Brain microvascular endothelial cell (primary cell): Measurements from ENCODE around the gene POU2F2.

Source experiments
- DNase-seq: peaks from one replicate; pipeline ENCODE4 v3.0.0-alpha.2; 2020
- H3K27ac ChIP-seq: fragments of 250-450 bp; sonication (Bioruptor Pico); 2 replicates; pipeline ENCODE4 v1.5.1; 2020; ENCODE audit warnings: mild to moderate bottlenecking, moderate library complexity
- H3K27me3 ChIP-seq: fragments of 250-450 bp; sonication (Bioruptor Pico); replicated peaks from 2 replicates; pipeline ENCODE4 v1.5.1; 2020; ENCODE audit warnings: mild to moderate bottlenecking
- H3K36me3 ChIP-seq: fragments of 250-450 bp; sonication (Bioruptor Pico); replicated peaks from 2 replicates; pipeline ENCODE4 v1.5.1; 2020; ENCODE audit warnings: mild to moderate bottlenecking
- H3K4me3 ChIP-seq: 2 replicates; pipeline ENCODE4 v1.5.1; 2011; ENCODE audit warnings: low read depth, mild to moderate bottlenecking, control low read depth, low read length, moderate library complexity
- in situ Hi-C: cut with HindIII; loops from 2 replicates; pipeline ENCODE4 v1.10.0; 2017; ENCODE audit warnings: low sequenced_read_pairs, low pct_ligation_motif_present
- TF ChIP-seq, protein P1 (sequence below): IDR thresholded peaks from 2 replicates; pipeline ENCODE4 v1.5.1; 2011; ENCODE audit warnings: low read depth, mild to moderate bottlenecking, moderate library complexity, low read length, control low read depth, inconsistent platforms; ENCODE audit errors: missing control alignments

Gene POU2F2

DNA sequence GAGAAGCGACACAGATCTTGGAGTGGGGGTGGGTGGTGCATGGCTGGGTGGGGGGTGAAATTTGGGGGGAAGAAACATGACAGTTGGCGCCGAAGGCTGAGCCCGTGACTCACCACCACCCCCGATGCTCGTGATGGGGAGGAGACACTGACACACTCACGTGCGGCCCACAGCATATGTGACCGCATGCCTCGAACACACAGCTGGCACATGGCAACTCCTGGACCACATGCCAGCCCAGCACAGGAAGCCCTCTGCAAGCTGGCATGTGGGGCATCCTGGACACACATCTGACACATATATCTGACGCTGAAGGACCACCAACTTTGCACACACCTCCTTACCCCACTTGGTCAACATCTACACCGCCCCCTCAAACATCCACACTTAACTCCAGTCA, 61.0 kb downstream of the POU2F2 start:
- no peak overlapping the region for H3K4me3 ChIP-seq
- H3K36me3 ChIP-seq, result no peaks in the 10 kb centered on the region
- no peak overlapping the region for H3K27ac ChIP-seq
- in situ Hi-C loops, result no loop called here
- TF ChIP-seq, protein P1, sequence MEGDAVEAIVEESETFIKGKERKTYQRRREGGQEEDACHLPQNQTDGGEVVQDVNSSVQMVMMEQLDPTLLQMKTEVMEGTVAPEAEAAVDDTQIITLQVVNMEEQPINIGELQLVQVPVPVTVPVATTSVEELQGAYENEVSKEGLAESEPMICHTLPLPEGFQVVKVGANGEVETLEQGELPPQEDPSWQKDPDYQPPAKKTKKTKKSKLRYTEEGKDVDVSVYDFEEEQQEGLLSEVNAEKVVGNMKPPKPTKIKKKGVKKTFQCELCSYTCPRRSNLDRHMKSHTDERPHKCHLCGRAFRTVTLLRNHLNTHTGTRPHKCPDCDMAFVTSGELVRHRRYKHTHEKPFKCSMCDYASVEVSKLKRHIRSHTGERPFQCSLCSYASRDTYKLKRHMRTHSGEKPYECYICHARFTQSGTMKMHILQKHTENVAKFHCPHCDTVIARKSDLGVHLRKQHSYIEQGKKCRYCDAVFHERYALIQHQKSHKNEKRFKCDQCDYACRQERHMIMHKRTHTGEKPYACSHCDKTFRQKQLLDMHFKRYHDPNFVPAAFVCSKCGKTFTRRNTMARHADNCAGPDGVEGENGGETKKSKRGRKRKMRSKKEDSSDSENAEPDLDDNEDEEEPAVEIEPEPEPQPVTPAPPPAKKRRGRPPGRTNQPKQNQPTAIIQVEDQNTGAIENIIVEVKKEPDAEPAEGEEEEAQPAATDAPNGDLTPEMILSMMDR, result no peak
- peaks cover 27% of the 10 kb centered on the region for H3K27me3 ChIP-seq
- DNase-seq, result no peak

DNA sequence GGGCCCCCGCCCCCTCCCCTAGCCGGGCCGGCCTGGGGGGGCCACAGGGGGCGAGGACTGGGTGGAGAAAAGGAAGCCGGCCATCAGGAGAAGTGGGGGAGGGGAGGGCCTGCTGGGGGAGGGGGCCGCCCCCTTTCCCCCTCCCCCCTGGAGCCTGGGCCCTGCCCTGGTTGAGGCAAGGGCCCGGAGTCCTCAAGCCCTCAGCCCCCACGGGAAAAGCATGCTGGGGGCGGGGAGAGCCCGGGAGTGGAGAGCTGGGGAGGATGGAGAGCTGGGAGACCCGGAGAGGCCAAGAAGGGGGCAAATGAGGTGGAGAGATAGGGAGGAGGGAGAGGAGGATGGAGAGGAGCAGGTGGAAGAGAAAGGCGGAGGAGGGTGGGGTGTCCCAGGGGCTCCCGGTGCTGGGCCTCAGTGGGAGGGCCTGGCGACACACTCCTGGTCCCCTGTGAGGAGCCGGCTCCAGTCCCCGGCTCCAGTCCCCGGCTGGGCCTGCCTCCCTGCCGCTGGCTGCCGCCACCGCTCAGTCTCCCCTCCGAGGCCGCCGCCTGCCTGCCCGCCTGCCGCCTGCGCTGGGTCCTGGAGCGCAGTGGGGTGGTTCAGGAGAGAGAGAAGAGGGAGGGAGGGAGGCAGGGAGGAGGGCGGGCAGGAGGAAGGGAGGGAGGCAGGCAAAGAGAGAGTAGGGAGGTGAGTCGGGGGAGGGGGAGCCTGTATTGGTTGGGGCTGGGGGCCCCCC, 62.5 kb downstream of the POU2F2 start, which contains the start of gene GRIK5:
GRIK5 (minus strand) TSS at position 588 of the 733 bp plus-strand sequence. CDS start 4,436 bp downstream, outside the sequence.
- DNase-seq, result no peak

DNA sequence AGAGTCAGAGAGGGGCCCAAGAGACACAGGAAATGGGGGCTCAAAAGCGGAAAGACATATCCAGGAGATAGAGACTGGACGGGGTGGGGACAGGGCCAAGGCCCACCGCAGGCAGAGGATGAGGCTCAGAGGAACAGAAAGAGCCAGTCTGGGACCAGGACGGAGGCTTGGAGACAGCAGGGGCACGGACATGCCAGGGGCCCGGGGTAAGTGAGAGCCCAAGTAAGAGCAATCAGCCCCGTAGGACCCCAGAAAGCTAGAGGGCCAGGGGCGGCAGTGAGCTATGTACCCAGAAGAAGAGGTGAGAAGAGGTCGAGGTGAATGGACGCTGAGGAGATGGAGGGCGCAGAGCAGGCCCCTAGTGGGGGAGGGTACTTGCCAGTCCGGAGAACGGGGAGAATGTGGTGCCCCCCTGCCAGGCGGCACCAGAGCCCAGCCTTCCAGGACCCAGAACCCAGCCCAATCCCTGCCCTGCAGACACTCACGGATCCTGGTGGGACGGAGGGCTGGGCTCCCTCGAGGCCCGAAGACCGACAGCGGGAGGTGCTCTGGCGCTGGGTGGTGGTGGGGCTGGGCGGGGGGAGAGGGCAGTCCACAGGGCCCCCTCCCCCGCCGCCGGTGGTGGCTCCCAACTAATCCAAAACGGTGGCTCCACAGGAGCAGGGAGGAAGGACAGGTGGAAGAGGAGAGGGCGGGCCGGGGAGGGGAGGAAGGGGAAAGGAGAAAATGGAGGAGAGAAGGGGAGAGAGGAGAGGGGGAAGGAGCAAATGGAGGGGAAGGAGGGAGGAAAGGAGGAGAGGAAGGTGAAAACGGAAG, 63.3 kb downstream of the POU2F2 start:
- no peak for DNase-seq
- H3K27ac ChIP-seq, result no peak overlapping the region
- TF ChIP-seq, protein P1, result no peak
- no peak overlapping the region for H3K4me3 ChIP-seq
- no peaks in the 10 kb centered on the region for H3K36me3 ChIP-seq
- in situ Hi-C loops, result no loop called here
- peaks cover 27% of the 10 kb centered on the region for H3K27me3 ChIP-seq

More for the DNA sequence above, 62.5 kb downstream of the POU2F2 start, which contains the start of gene GRIK5:
- Histone ChIP-seq H3K36me3 (no peaks in the 10 kb centered on the region), H3K27ac (no peak within 1 kb of the TSS), H3K27me3 (peaks cover 27% of the 10 kb centered on the region), H3K4me3 (no peak within 1 kb of the TSS)
- in situ Hi-C loops, result no loop called here
- TF ChIP-seq, protein P1, result no peak

DNA sequence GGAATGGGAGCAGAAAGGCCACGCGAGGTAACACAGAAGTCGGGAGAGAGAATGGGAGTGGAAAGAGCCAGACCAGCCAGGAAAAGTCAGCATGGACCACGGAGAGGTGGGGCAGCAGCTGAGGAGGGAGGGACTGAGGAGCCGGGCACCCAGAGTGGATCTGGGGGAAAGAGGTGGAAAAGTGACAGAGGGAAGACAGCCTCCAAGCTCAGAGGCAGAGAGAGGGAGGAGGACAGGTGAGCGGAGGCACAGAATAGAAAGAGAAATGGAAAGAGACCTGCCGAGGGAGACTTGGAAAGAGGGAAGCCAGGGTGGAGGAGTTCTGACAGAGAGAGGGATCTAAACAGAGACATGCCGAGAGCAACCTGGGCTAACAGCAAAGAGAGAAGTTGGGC, 63.9 kb downstream of the POU2F2 start:
- Histone ChIP-seq H3K27me3 (peaks cover 27% of the 10 kb centered on the region), H3K36me3 (no peaks in the 10 kb centered on the region), H3K27ac (no peak overlapping the region), H3K4me3 (no peak overlapping the region)
- TF ChIP-seq, protein P1, result no peak
- no peak for DNase-seq
- in situ Hi-C loops, result no loop called here

DNA sequence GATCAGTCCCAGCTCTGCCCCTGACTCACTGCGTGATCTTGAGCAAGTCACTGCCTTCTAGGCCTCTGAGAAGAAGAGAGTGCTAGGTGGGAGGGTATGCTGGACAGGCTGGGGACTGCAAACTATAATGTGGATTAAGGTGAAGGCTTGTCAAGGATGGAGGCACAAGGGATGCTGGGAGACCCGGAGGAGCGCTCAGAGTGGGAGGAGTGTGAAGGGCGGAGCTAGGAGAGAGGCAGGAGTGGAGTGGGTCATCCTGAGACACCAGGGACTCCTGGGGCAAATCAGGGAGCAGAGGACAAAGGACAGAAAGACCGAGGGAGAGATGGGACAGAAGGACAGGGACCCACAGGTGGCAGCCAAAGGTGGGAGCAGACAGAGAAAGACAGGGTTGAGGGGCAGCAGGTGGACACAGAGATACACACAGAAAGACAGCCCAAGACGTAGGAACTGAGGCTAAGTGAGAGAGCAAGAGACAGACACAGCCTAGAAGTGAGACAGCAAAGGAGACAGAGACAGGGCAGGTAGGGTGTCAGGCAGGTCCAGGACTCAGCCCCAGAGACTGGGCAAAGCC, 64.8 kb downstream of the POU2F2 start:
- Histone ChIP-seq H3K27me3 (peaks cover 27% of the 10 kb centered on the region), H3K4me3 (no peak overlapping the region), H3K36me3 (no peaks in the 10 kb centered on the region), H3K27ac (no peak overlapping the region)
- TF ChIP-seq, protein P1, result no peak
- in situ Hi-C loops, result no loop called here
- DNase-seq, result no peak
